HG03280 (cell line): ENCODE measurements around the gene DIPK1A.

Source experiments
- ATAC-seq: cut with Tn5 transposase; IDR thresholded peaks from one replicate; pipeline ENCODE4 v1.9.1; 2021; ENCODE audit warnings: mild to moderate bottlenecking, moderate library complexity; ENCODE audit not compliant: unreplicated experiment

DIPK1A gene

DNA sequence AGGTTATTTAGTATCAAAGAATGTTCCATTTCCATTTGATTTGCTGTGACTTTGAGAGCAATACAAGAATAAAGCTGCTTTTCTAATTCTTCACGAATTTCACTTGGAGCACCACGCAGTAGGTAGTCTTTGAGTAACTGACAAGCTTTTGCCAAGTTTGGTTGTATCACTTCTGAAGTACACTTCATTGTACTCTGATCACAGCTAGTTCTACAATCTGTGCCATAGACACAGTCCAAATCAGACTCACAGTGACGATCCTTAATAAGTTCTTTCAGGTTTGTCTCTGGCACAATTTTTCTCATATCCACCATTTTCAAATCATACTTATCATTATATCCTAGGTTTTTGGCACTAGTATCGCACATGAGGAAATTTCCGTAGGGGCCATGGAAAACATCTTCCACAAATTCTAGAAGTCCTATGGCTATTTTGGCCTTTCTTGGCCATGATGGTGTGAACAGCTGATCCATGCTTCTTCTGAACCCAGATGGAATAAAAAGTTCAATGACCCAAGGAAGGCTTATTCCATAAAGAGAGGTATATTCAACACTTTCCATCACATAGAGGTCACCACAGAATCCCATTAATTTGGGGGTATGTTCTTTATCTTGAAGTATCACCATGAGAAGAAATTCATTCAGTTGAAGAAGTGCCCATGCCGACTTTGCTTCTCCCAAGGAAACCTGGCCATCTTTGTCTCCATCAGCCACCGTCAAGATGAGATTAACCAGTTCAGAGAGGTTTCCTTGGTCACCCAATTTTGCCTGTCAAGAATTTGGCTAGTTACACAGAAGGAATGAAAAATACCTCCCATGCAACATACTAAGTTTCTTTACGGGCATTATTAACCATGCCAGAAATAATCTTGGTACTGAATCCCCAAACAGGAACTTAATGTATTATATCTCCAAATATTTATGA is 117.6 kb downstream of the DIPK1A start:
- ATAC-seq: no peak

DNA sequence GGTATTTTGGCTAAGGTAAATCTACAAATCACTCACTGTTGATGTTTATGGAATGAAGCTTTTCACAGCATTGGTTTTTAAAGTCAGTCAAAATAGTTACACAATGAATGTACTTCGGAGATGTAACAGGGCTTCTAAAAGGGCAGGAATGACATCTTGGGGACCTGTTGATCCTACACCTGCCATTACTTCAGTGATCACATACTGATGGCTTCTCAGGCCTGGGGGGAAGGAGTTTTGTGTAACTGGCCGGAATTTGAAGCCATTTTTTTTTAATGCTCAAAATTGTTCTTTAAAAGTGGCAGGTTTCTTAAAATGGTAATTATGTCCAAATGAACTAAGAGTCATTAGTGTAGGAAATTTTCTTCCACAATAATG is 118.2 kb downstream of the DIPK1A start:
- ATAC-seq: no peak

- ATAC-seq: no peak
Measured at GRCh38 chr1:92842082-92843045, 118.9 kb downstream of the DIPK1A start.

GRCh38 chr1:92840600-92840999 is 120.7 kb downstream of the DIPK1A start:
- ATAC-seq: no peak

DNA sequence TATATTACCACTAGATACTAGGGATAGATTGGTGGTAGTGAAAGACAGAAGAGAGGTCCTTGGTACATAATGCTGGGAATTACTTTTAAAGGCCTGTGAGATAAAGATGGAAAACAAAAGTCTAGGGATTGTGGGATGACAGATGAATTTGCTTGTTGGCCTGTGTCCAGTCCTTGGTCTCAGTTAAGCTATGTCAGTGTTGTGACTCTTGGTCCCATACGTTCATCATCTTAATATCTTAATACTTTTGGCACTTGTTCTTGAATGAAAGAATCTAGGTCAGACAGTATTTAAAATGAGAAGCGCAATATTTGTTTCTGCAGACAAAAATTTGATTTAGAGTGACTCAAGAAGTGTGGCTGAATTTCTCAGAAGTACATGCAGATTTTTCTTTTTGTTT is 121.8 kb downstream of the DIPK1A start:
- no peak for ATAC-seq

- ATAC-seq: no peak
Measured at GRCh38 chr1:92838519-92838918, 122.7 kb downstream of the DIPK1A start.

GRCh38 chr1:92837062-92837461 is 124.2 kb downstream of the DIPK1A start:
- no peak for ATAC-seq

GRCh38 chr1:92834617-92835016 is 126.6 kb downstream of the DIPK1A start:
- ATAC-seq: no peak

- no peak for ATAC-seq
Measured at GRCh38 chr1:92833840-92834239, 127.4 kb downstream of the DIPK1A start.

GRCh38 chr1:92832537-92833114 is 128.6 kb downstream of the DIPK1A start:
- peak; percentile 4 for ATAC-seq

DNA sequence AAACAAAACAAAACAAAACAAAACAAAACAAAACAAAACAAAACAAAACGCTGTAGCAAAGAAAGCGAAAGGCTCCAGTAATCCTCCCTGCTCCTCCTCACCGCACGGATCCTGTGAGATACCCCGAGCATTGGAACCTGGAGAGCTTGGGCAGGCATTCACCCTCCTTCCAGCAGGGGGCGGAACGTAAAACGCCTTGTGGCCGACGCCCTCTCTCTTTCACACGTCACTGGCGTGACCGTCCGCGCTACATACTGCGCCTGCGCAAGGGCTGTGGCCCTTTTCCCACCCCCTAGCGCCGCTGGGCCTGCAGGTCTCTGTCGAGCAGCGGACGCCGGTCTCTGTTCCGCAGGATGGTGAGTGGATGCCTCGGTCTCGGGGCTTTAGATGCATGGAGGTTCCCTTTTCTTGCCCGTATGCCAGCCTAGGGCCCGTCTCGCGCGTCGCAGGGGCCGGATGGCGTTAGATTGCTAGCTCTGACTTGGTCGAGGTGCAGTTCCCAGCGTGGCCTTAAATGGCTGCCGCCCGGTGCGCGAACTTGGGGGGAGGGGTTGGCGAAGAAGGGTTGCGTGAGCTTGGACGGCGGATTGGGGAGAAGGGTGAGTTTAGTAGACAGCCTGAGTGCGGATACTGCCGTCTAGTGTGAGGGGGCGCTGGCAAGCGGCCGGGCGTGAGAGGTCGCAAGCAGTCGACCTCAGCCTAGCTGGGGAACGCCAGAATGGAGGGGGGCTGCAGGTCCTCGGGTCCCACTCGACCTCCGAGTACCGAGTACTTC is 129.3 kb downstream of the DIPK1A start, which contains the start of gene RPL5:
Gene RPL5 (plus strand): TSS at position 279 of the 775 bp plus-strand sequence. CDS start 75 bp downstream, at position 354.
- peak; percentile 93 for ATAC-seq

- no peak for ATAC-seq
Measured at GRCh38 chr1:92831368-92831761, 129.9 kb downstream of the DIPK1A start.

GRCh38 chr1:92826792-92827191 is 134.5 kb downstream of the DIPK1A start:
- ATAC-seq: no peak

DNA sequence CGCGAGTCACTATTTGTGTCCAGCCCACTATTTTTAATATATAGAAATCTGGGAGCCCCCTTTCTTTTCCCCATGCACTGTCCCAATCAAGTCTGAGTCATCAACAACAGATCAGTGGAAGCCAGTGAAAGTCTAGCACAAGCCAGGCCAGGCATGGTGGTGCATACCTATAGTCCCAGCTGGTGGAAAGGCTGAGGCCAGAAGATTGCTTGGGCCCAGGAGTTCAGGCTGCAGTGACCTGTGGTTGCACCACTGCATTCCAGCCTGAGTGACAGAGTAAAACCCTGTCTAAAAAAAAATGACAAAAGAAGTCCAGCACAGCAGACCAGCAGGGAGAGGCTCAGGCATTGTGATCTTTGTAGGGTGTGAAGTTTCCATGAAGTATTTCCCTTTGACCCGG is 138.4 kb downstream of the DIPK1A start:
- ATAC-seq: no peak

DNA sequence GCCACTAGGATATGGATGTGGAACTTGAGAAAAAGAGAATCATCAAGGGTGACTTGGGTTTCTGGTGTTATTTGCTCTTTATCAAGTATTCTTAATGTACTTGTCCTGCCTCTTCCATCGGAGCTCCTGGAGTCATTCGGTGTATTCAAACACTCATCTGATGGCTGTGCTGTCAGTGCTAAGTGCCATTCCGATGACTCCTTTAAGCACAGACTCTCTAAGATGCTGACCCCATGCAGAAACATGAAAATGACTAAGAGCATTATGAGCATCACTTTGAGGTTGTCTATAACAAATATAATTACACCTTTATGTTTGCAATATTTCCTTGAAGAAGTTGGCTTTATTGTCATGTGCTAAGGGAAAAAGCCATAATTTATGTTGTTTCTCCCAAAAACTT is 140.7 kb downstream of the DIPK1A start:
- ATAC-seq: no peak

DNA sequence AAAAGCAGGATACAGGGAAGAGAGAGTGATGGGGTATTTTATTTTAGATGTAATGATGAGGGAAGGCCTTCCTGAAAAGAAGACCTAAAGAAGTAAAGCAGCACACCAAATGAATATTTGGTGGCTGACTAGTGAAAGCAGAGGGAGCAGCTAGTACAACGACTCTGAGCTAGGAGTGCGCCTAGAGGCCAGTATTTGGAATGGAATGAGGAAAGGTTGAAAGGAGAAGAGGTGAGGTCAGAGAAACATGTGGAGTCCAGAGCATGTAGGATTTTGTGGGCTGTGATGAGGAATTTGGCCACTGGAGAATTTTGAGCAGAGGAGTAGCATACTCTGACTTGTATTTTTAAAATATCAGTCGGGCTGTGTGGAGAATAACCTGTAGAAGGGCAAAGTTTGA is 141.2 kb downstream of the DIPK1A start:
- ATAC-seq: no peak

GRCh38 chr1:92817986-92818764 is 143.1 kb downstream of the DIPK1A start:
- peak; percentile 75 for ATAC-seq

DNA sequence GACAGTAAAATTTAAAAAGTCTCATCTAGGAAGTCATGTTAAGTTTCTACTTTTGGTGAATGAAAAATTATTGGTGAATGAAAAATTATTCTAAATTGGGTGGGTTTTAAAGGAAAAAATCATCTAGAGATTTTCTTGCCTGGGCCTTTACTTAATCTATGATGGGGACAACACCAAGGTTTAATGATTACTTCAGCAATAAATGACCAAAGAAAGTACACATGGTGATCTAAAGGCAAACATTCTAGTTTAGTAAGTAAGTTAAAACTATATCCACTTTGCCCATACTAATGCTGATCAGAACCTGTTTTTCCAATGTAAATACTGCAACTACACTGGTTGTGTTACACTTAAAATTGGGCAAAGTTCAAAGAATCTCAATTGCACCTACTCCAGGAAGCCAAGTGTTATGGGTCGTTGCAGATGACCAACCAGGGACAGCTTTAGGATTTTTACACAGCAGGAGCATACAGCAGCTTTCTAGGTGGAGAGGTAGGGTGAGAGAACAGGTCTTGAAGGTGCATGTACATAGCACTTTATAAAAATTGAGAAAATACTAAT is 144.0 kb downstream of the DIPK1A start:
- ATAC-seq: no peak

- no peak for ATAC-seq
Measured at GRCh38 chr1:92816732-92817131, 144.5 kb downstream of the DIPK1A start.
